ENCODE results near the gene SNX32. TPM values are rescaled to one million over a fixed set of nuclear protein-coding genes. Genes with fewer than 3 reads are reported as not detected.
A peak's percentile ranks its signal among the peaks of the same experiment; 100 is the strongest.

Gene SNX32
- total RNA-seq, 2 donors from 2014 or later: 0.52 to 1.0 TPM

DNA sequence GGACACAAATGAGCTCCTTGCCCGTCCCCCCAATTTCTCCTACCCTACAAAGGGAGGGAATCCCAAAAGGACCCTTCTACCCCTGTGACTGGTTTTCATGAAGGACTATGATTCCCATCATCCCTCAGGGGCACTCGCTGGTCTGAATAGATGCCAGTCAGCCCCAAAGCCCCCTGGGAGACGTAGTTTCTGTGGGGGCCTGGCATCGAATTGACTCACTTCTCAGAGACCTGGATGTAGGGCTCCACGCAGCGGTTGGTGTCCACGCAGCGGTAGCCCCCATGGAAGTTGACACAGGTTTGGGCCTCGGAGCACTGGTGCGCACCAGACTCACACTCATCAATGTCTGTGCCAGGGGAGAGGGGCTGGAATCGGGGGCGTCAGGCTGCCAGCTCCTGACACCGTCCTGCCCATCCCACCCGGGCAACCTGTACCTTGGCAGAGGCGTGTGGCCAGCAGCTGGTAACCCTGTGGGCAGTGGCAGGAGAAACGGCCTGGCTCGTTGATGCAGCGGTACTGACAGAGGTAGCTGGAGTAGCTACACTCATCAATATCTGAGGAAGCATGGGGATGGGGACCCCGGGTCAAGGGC lies 34.4 kb downstream of the SNX32 start:
- peak; percentile 35 for DNase-seq (ENCODE audit: low spot score)
- no peak overlapping the region for H3K27ac Mint-ChIP-seq

DNA sequence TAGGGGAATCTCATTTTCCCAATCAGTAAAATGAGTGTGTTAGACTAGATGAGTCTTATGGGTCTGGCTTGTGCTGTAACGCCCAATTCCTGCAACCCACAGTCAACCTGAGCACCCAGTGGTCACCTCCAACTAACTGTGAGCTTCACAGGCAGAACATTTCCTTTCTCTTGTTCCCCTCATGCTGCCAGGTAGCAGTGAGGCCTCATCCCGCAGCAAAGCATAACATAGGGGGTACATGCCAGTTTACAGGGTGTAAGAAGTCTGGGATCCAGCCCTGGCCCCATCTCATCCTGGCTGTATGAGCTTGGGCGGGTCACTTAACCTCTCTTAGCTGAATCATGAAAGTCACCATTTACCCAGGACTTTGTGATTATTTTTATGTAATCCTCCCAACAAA lies 35.1 kb downstream of the SNX32 start:
- Mint-ChIP-seq H3K4me3 (no peak overlapping the region), H3K9me3 (no peaks in the 10 kb centered on the region), H3K36me3 (no peaks in the 10 kb centered on the region), H3K27ac (no peak overlapping the region), H3K27me3 (no peaks in the 10 kb centered on the region), H3K4me1 (ENCODE audit: low read depth in 2 of 2) (peaks cover 23 to 26% of the 10 kb centered on the region in 2 donors)
- no peak for DNase-seq (ENCODE audit: low spot score)
- ATAC-seq: no peak

More for the DNA sequence above, 34.4 kb downstream of the SNX32 start:
- Mint-ChIP-seq H3K9me3 (no peaks in the 10 kb centered on the region), H3K27me3 (no peaks in the 10 kb centered on the region), H3K4me1 (ENCODE audit: low read depth in 2 of 2) (peaks cover 24% of the 10 kb centered on the region in 2 donors), H3K36me3 (no peaks in the 10 kb centered on the region), H3K4me3 (no peak overlapping the region)
- no peak for ATAC-seq

DNA sequence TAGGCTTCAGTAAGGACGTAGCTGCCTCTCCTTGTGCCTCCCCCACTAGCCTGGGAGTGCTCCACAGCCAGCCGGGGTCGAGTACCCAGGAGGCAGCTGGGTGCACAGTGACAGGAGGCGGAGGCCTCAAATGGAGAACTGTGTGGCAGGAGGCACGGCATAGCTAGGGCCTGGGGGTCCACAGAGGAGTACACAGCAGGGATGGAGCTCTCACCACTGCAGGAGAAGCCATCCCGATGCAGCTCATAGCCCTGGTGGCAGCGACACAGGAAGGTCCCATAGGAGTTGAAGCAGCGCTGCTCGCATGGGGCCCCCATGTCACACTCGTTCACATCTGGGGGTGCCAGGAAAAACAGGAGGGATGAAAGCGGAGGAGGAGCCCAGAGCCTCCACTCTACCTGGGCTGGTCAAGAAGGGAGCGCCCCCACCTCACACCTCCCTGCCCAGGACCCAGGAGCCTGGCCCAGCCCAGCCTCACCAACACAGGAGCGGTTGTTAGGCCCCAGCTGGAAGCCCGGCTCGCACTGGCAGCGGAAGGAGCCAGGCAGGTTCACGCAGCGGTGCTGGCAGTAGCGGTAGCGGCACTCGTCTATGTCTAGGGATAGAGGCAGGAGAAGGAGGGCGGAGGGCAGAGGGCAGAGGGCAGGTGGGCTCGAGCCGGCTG lies 36.0 kb downstream of the SNX32 start:
- H3K4me3 Mint-ChIP-seq: peak overlapping the region; percentile 12
- H3K27ac Mint-ChIP-seq: peak overlapping the region in 1 of 2 donors; percentile 21
- H3K4me1 Mint-ChIP-seq (ENCODE audit: low read depth in 2 of 2): peaks cover 23 to 26% of the 10 kb centered on the region in 2 donors
- H3K36me3 Mint-ChIP-seq: no peaks in the 10 kb centered on the region
- no peaks in the 10 kb centered on the region for H3K27me3 Mint-ChIP-seq
- ATAC-seq: no peak
- H3K9me3 Mint-ChIP-seq: no peaks in the 10 kb centered on the region
- no peak for DNase-seq (ENCODE audit: low spot score)

DNA sequence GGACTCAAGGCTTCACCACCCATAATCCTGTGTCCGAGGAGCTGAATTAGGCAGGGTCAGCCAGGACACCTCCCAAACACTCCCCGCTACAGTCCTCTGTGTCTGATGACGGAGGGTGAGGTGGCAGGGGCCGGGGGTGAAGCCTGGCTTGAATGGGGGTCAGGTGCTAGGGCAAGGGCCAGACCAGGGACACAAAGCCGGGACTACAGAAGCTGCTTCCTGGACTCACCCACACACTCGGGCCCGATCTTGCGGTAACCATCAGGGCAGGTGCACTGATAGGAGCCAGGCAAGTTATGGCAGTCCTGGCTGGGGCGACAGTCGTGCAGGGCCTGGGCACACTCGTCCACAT lies 36.5 kb downstream of the SNX32 start:
- peak overlapping the region; percentile 49 for H3K4me3 Mint-ChIP-seq
- peaks cover 23 to 26% of the 10 kb centered on the region in 2 donors for H3K4me1 Mint-ChIP-seq (ENCODE audit: low read depth in 2 of 2)
- no peak for ATAC-seq
- no peaks in the 10 kb centered on the region for H3K36me3 Mint-ChIP-seq
- no peaks in the 10 kb centered on the region for H3K9me3 Mint-ChIP-seq
- no peaks in the 10 kb centered on the region for H3K27me3 Mint-ChIP-seq
- H3K27ac Mint-ChIP-seq: peak overlapping the region; percentile 12 to 33
- DNase-seq (ENCODE audit: low spot score): no peak

DNA sequence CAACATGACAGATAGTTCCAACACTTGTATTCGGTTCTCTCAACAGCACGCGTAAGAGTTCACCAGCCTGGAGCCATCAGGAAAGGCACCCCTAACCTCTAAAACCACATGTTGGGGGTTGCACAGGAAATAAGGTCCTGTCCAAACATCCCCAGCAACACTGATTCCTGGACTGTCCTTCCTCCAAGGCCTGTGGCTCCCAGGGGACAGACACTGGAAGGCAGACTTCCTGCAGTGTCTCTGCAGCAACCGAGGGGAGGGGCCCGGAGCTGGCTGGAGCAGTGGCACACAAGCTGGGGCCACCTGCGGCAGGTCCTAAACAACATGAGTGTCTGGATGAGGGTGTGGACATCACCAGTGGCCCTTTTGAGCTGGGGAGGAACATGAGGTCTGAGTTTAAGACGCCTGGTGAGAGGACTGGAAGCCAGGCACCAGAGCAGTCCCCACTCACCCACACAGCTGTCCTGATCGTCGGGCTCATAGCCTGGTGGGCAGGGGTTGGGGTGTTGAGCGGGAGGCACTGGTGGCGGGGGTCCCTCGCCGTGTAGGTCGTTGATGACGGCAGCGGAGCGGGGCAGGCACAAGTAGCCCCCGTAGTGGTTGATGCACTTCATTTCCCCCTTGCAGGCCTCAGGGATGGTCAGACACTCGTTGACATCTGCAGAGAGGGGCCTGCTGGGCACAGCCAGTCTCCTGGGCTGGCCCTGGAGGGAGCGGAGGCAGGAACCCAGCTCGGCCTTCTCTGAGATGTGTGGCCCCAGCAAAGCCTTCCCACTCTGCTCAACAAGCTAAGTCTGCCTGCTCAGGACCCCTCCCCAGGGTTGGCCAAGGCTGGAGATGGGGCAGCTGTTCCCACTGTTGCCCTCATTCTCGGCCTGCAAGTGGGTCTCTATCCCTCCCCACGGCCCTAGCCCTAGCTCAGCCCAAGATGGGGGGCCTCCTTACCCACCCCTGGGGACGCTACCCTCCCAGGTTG lies 37.2 kb downstream of the SNX32 start:
- peaks cover 23 to 26% of the 10 kb centered on the region in 2 donors for H3K4me1 Mint-ChIP-seq (ENCODE audit: low read depth in 2 of 2)
- peak overlapping the region; percentile 12 to 33 for H3K27ac Mint-ChIP-seq
- H3K36me3 Mint-ChIP-seq: no peaks in the 10 kb centered on the region
- DNase-seq (ENCODE audit: low spot score) (no peak), ATAC-seq (no peak)
- peak overlapping the region; percentile 49 for H3K4me3 Mint-ChIP-seq
- no peaks in the 10 kb centered on the region for H3K27me3 Mint-ChIP-seq
- no peaks in the 10 kb centered on the region for H3K9me3 Mint-ChIP-seq

DNA sequence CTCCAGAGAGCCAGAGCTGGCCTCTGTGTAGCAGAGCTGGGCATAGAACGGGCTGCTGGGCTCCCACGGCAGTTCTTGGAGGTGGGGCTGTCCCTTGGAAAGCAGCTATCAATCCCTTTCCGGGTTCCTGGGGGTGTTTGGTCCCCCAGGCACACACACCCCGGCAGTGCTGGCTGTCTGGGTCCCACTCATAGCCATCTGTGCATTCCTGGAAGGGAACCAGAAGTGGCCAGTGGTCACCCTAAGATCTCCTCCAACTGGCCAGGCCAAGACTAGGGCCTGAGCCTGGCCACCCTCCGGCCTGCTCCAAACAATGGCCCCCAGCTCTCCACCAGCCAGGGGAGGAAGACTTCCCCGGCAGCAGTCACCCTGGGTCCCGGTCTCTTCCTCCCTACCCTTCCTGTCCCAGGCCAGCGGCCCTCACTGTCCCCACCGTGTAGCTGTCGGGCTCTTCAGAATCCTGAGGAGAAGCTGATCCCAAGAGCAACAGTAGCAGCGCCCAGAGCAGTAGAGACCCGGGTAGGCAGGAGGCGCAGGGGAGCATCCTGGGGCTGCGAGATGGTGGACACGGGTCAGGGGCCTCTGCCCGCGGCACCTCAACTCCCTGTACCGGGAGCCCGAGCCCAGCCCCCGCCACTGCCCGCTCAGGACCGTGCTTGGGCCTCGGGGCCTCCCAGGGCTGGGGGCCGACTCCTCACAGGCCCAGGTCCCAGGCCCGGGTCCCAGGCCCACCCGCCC lies 38.2 kb downstream of the SNX32 start:
- Mint-ChIP-seq H3K36me3 (no peaks in the 10 kb centered on the region), H3K4me1 (ENCODE audit: low read depth in 2 of 2) (peaks cover 26% of the 10 kb centered on the region in 2 donors), H3K4me3 (peak overlapping the region; percentile 36), H3K9me3 (no peaks in the 10 kb centered on the region), H3K27me3 (no peaks in the 10 kb centered on the region), H3K27ac (peak overlapping the region in 1 of 2 donors; percentile 21)
- ATAC-seq: no peak
- no peak for DNase-seq (ENCODE audit: low spot score)

DNA sequence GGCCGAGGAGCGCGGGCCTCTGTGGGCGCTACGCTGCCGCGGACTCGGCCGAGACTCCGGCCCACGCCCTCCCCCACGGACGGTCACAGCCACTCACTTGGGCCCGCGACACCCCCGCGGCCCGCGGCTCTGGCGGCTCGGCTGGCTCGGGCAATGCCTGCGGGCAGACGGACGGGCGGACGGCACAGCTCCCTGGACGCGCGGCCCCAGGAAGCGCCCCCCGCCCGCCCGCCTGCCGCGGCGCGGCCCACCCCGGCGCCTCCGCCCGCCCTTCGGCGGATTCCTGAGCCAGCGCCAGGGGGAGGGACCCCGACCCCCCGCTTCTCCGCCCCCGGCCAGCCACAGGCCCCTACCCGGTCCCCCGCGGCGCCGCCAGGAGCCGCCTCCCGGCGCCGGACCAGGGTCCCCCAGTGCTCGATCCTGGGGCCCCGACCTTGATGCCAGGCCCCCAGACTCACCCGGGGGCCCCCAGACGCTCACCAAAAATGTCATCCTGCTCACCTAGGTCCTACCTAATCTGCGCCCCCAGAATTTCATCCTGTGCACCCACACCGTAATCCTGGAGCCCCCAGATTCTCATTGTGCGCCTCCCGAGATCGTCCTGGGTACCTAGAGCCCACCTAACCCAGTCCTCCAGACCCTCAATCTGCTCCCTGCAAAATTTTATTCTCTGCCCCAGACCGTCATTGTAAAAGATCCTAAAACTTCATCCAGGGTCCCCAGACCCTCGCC lies 39.0 kb downstream of the SNX32 start, which contains the start of gene EFEMP2:
Gene EFEMP2 (minus strand): TSS at position 215 of the 732 bp plus-strand sequence. CDS start 446 bp downstream, outside the sequence.
- peak; percentile 1 to 46 for ATAC-seq
- H3K27me3 Mint-ChIP-seq: no peaks in the 10 kb centered on the region
- no peaks in the 10 kb centered on the region for H3K36me3 Mint-ChIP-seq
- H3K27ac Mint-ChIP-seq: peak within 1 kb of the TSS; percentile 79 to 91
- DNase-seq (ENCODE audit: low spot score): no peak
- peak within 1 kb of the TSS; percentile 94 for H3K4me3 Mint-ChIP-seq
- H3K9me3 Mint-ChIP-seq: no peaks in the 10 kb centered on the region
- H3K4me1 Mint-ChIP-seq (ENCODE audit: low read depth in 2 of 2): peaks cover 22 to 29% of the 10 kb centered on the region in 2 donors

DNA sequence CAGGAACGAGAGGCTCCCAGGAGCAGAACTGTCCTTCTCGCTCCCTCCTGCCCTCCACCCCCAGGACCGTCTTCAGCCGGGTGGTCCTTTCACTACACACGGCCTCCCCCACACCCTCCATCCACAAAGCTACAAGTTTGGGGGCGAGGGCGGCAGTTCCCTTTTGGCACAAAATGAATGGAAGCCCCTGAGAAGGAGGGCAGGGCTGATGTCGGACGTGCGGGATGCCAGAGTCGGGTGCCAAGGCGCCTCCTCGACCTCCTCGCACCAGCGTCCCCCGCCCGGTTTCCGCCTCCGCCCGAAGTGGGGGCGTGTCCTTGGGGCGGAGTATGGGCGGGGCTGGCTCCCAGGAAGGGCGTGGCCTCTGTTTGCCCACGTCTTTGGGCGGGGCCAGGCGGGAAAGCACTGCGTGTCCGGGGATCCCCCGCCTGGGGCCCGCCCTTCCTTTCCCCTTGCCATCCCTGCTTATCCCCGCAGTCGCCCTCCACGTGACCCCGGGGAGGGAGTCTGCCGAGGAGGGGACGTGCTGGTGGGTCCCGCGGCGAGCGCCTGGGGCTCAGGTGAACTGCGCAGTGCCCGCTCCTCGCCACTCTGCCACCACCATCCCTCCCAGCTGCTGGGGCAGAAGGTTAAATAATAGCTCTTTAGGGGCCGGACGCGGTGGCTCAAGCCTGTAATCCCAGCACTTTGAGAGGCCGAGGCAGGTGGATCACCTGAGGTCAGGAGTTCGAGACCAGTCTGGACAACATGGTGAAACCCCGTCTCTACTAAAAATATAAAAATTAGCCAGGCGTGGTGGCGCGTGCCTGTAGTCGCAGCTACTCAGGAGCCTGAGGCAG lies 39.8 kb downstream of the SNX32 start:
- no peaks in the 10 kb centered on the region for H3K36me3 Mint-ChIP-seq
- H3K4me3 Mint-ChIP-seq: peak overlapping the region; percentile 94
- no peaks in the 10 kb centered on the region for H3K9me3 Mint-ChIP-seq
- peaks cover 27 to 37% of the 10 kb centered on the region in 2 donors for H3K4me1 Mint-ChIP-seq (ENCODE audit: low read depth in 2 of 2)
- H3K27ac Mint-ChIP-seq: peak overlapping the region; percentile 79 to 91
- DNase-seq (ENCODE audit: low spot score) (peak; percentile 96), ATAC-seq (peak; percentile 93 to 97)
- no peaks in the 10 kb centered on the region for H3K27me3 Mint-ChIP-seq

DNA sequence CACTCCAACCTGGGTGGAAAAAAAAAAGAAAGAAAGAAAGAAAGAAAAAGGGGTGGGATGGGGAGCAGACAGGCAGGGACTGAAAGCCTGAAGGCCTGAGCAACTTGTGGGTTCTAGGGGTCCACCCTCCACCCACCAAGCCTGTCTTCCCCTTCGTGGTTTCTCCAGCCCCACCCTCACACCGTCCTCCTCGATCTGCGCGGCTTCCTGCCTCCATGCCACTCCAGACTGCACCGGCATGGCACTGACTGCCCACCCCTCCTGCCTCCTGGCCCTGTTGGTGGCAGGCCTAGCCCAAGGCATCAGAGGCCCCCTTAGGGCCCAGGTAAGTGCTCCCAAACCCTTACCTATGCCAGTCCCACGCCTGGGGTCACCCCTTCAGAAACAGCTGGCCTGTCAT lies 45.9 kb downstream of the SNX32 start, which contains the start of gene CTSW:
Gene CTSW (plus strand): TSS at position 221 of the 400 bp plus-strand sequence. CDS start 18 bp downstream, at position 239.
- Mint-ChIP-seq H3K27ac (peak within 1 kb of the TSS; percentile 98), H3K4me3 (peak within 1 kb of the TSS; percentile 88), H3K4me1 (ENCODE audit: low read depth in 2 of 2) (peaks cover 41 to 61% of the 10 kb centered on the region in 2 donors), H3K27me3 (no peaks in the 10 kb centered on the region), H3K9me3 (no peaks in the 10 kb centered on the region), H3K36me3 (no peaks in the 10 kb centered on the region)
- ATAC-seq: peak; percentile 50 to 79
- DNase-seq (ENCODE audit: low spot score): peak; percentile 78

DNA sequence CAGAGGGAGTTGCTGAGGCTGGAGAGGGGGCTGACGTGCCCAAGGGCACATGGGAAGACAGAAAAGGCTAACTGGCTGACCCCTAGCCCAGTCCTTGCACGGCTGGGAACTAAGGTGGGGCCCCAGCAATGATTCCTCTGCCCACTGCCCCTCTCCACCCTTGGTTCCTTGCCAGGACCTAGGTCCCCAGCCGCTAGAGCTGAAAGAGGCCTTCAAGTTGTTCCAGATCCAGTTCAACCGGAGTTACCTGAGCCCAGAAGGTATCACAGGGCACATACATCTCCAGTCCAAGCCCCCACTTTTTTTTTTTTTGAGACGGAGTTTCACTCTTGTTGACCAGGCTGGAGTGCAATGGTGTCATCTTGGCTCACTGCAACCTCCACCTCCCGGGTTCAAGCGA lies 46.3 kb downstream of the SNX32 start:
- Mint-ChIP-seq H3K27ac (peak overlapping the region; percentile 98), H3K36me3 (no peaks in the 10 kb centered on the region), H3K4me1 (ENCODE audit: low read depth in 2 of 2) (peaks cover 45 to 64% of the 10 kb centered on the region in 2 donors), H3K27me3 (no peaks in the 10 kb centered on the region), H3K4me3 (peak overlapping the region; percentile 88), H3K9me3 (no peaks in the 10 kb centered on the region)
- DNase-seq (ENCODE audit: low spot score) (no peak), ATAC-seq (no peak)

DNA sequence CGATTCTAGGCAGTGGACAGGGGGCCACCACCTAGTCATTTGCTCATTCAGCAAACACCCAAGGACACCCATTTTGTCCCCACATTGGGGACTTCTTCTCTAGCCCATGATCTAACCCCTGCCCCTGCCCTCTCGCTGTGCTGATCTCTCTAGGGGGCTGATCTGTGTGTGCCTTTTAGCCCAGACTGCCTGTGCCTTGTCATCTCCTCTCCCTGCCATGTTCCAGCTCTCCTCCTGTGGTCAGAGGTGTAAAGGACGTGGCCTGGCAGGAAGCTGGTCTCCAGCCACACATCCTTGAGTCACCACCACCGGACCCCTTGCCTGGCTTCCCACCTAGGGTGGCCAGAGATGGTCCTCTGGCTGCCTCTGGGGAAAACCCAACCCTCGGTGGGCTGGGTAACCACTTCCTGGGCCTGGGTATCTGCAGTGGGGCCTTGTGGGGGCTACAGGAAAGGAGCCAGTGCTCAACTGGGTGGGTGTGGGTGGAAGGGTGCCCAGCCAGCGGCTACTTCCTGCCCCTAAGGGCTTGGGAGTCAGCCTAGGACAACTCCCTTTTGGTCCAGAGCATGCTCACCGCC lies 47.2 kb downstream of the SNX32 start:
- Mint-ChIP-seq H3K27me3 (no peaks in the 10 kb centered on the region), H3K4me1 (ENCODE audit: low read depth in 2 of 2) (peaks cover 45 to 66% of the 10 kb centered on the region in 2 donors), H3K4me3 (peak overlapping the region; percentile 88), H3K36me3 (no peaks in the 10 kb centered on the region), H3K27ac (peak overlapping the region; percentile 98), H3K9me3 (no peaks in the 10 kb centered on the region)
- DNase-seq (ENCODE audit: low spot score) (peak; percentile 85), ATAC-seq (peak; percentile 75 to 77)

Data from natural killer cell treated with Interleukin-12 subunit alpha and Interleukin-12 subunit beta and Interleukin-15 and Interleukin-18, amount 100 ng/mL, for 72 hours (primary cell).